SK-N-MC (cell line): ENCODE results near the gene SLC7A7.

ENCODE experiments used
- EZH2 ChIP-seq: fragments of 200-600 bp; sonication (generic); IDR thresholded peaks from one replicate; pipeline ENCODE4 v1.6.1; 2017; ENCODE audit warnings: antibody characterized with exemption
- POLR2AphosphoS5 ChIP-seq: IDR thresholded peaks from 2 replicates; pipeline ENCODE4 v1.6.1; 2012; ENCODE audit warnings: mild to moderate bottlenecking, low read depth, low read length, borderline replicate concordance

DNA sequence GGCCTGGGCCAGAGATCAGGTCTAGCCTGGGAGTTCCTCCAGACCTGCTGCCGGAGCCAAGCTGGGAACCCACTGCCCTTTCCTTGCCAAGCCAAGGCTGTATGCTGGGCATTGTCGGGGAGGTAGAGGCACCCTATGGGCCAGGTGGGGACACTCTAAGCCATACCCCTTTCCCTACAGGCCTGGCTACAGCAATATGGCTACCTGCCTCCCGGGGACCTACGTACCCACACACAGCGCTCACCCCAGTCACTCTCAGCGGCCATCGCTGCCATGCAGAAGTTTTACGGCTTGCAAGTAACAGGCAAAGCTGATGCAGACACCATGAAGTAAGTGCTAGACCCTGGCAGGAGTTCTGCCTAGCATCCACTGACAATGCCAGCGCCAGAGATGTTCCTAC is 26.1 kb upstream of the SLC7A7 start:
- TF ChIP-seq POLR2AphosphoS5 (no peak), EZH2 (no peak)
